HepG2 (cell line): Measurements from ENCODE around the gene KRT14. TPM values are rescaled to one million over a fixed set of nuclear protein-coding genes. Genes with fewer than 3 reads are reported as not detected.

Experiments
- ATAC-seq: fragments of 200-7000 bp; cut with Tn5 transposase; 3 replicates; pipeline ENCODE4 v1.9.1; 2020; ENCODE audit warnings: mild to moderate bottlenecking, moderate library complexity
- Bru-seq: library from RNA; stranded (reverse); fragments of 400-500 nt; gene quantifications from one replicate; lab custom pipeline; 2021; lab: Mats Ljungman, UMichigan
- BruChase-seq, 2 experiments: library from RNA; stranded (reverse); fragments of 400-500 nt; gene quantifications; one replicate each; lab custom pipeline; 2021; lab: Mats Ljungman, UMichigan
- BruUV-seq: library from RNA; stranded (reverse); fragments of 400-500 nt; replicated peaks from 2 replicates; lab custom pipeline; 2021; lab: Mats Ljungman, UMichigan
- CTCF ChIA-PET: fragments of 300-600 bp; formaldehyde crosslinking; extraction: SDS; loops from one replicate; lab custom pipeline; 2021; ENCODE audit warnings: low total read pairs, inconsistent platforms, low intra/inter-chr PET ratio; lab: Yijun Ruan, JAX
- POLR2A ChIA-PET: fragments of 350-600 bp; sonication (Branson Sonifier 250); formaldehyde crosslinking; loops from one replicate; lab custom pipeline; 2020; ENCODE audit warnings: antibody characterized with exemption, inconsistent platforms; lab: Yijun Ruan, JAX
- DNase-seq: peaks from one replicate; pipeline ENCODE4 v3.0.0-alpha.2; 2015; ENCODE audit warnings: low spot score
- FAIRE-seq: peaks from 3 replicates; lab custom pipeline; 2011; peaks lifted over from hg19 to GRCh38; lab: Jason Lieb, UNC
- H2AFZ ChIP-seq: one replicate; pipeline ENCODE4 v1.6.1; 2011; ENCODE audit warnings: low read length, inconsistent platforms
- H3K27ac ChIP-seq: fragments of 300-600 bp; 3 replicates; pipeline ENCODE4 v1.8.0; 2011; ENCODE audit warnings: mixed run types, mild to moderate bottlenecking, mixed read lengths, low read length, inconsistent platforms; ENCODE audit not compliant: insufficient read depth; ENCODE audit errors: extremely low read length
- H3K27me3 ChIP-seq, 2 experiments: fragments of 200-600 bp in 1 of 2; 2 replicates in 1 of 2; 3 replicates in 1 of 2; pipeline versions ENCODE4 v1.6.0 to v1.8.0; 2011; ENCODE audit warnings: low read length in 2 of 2, mild to moderate bottlenecking in 2 of 2, moderate library complexity in 2 of 2, inconsistent platforms in 1 of 2; ENCODE audit not compliant: insufficient read depth in 2 of 2, control insufficient read depth in 1 of 2
- H3K36me3 ChIP-seq, 2 experiments: fragments of 200-600 bp in 1 of 2; replicated peaks in 1 of 2; 2 replicates in 1 of 2; 3 replicates in 1 of 2; pipeline versions ENCODE4 v1.5.1 to v1.8.0; 2011; ENCODE audit warnings: low read length in 2 of 2, inconsistent platforms in 1 of 2; ENCODE audit not compliant: insufficient read depth in 2 of 2, control insufficient read depth in 1 of 2
- H3K4me1 ChIP-seq: 2 replicates; pipeline ENCODE4 v1.5.1; 2012; ENCODE audit warnings: low read length, inconsistent platforms; ENCODE audit not compliant: insufficient read depth
- H3K4me2 ChIP-seq: 2 replicates; pipeline ENCODE4 v1.6.0; 2011; ENCODE audit warnings: low read depth, low read length, inconsistent platforms
- H3K4me3 ChIP-seq, 3 experiments: fragments of 200-600 bp in 1 of 3; sonication (generic), shearing (Covaris generic) in 1 of 3; replicated peaks in 1 of 3; 2 replicates each; pipeline ENCODE4 v1.5.1; 2011 to 2016; ENCODE audit warnings: low read length in 3 of 3, inconsistent platforms in 2 of 3, low read depth in 2 of 3, mild to moderate bottlenecking in 2 of 3, control low read depth in 1 of 3, mixed read lengths in 1 of 3; ENCODE audit not compliant: insufficient read depth in 1 of 3
- H3K79me2 ChIP-seq: one replicate; pipeline ENCODE4 v1.6.1; 2011; ENCODE audit warnings: low read length, inconsistent platforms; ENCODE audit not compliant: insufficient read depth
- H3K9ac ChIP-seq: 2 replicates; pipeline ENCODE4 v1.6.0; 2011; ENCODE audit warnings: mild to moderate bottlenecking, low read depth, low read length, inconsistent platforms; ENCODE audit not compliant: insufficient read depth
- H3K9me3 ChIP-seq: 2 replicates; pipeline ENCODE4 v1.5.1; 2012; ENCODE audit warnings: mild to moderate bottlenecking, low read length
- H4K20me1 ChIP-seq: 2 replicates; pipeline ENCODE4 v1.6.0; 2011; ENCODE audit warnings: inconsistent platforms, mild to moderate bottlenecking, low read length, moderate library complexity; ENCODE audit not compliant: insufficient read depth
- ATF6 ChIP-seq: sonication (generic); formaldehyde crosslinking; conservative IDR thresholded peaks from 2 replicates; pipeline ENCODE4 v1.4.0; 2020; ENCODE audit warnings: missing genetic modification reagents
- BCL3 ChIP-seq: sonication (generic); formaldehyde crosslinking; IDR thresholded peaks from 2 replicates; pipeline ENCODE4 v1.5.1; 2020; ENCODE audit warnings: mild to moderate bottlenecking, missing genetic modification reagents, moderate library complexity
- CAMTA2 ChIP-seq: sonication (generic); formaldehyde crosslinking; IDR thresholded peaks from 2 replicates; pipeline ENCODE4 v1.4.0; 2020; ENCODE audit warnings: mild to moderate bottlenecking, missing genetic modification reagents, borderline replicate concordance
- CENPBD1 ChIP-seq: sonication (generic); formaldehyde crosslinking; IDR thresholded peaks from 2 replicates; pipeline ENCODE4 v1.8.0; 2022; ENCODE audit warnings: missing genetic modification reagents, low read depth, mild to moderate bottlenecking, borderline replicate concordance
- HNF4G ChIP-seq, 2 experiments: sonication (generic) in 1 of 2; formaldehyde crosslinking in 1 of 2; IDR thresholded peaks; 2 replicates each; pipeline versions ENCODE4 v1.4.0 to v1.6.1; 2011 to 2020; ENCODE audit warnings: borderline replicate concordance in 2 of 2, low read depth in 2 of 2, mild to moderate bottlenecking in 2 of 2, low read length in 1 of 2, missing genetic modification reagents in 1 of 2, moderate library complexity in 1 of 2
- HNRNPK ChIP-seq: fragments of 200-400 bp; formaldehyde crosslinking; IDR thresholded peaks from 2 replicates; pipeline ENCODE4 v1.6.1; 2018; ENCODE audit warnings: low read length, low read depth, moderate library complexity, mild to moderate bottlenecking; ENCODE audit not compliant: poor library complexity, severe bottlenecking
- HNRNPUL1 ChIP-seq: fragments of 200-400 bp; formaldehyde crosslinking; IDR thresholded peaks from 2 replicates; pipeline ENCODE4 v1.6.1; 2017; ENCODE audit warnings: low read depth, mild to moderate bottlenecking, low read length, moderate library complexity
- MEF2D ChIP-seq: sonication (generic); formaldehyde crosslinking; IDR thresholded peaks from 2 replicates; pipeline ENCODE4 v1.5.1; 2020; ENCODE audit warnings: mild to moderate bottlenecking, missing genetic modification reagents
- NKX3-1 ChIP-seq: sonication (generic); formaldehyde crosslinking; IDR thresholded peaks from 2 replicates; pipeline ENCODE4 v1.5.0; 2020; ENCODE audit warnings: missing genetic modification reagents
- RBAK ChIP-seq: sonication (generic); formaldehyde crosslinking; IDR thresholded peaks from 2 replicates; pipeline ENCODE4 v1.5.1; 2020; ENCODE audit warnings: mild to moderate bottlenecking, missing genetic modification reagents
- SP140L ChIP-seq: sonication (generic); formaldehyde crosslinking; IDR thresholded peaks from 2 replicates; pipeline ENCODE4 v1.4.0; 2020; ENCODE audit warnings: missing genetic modification reagents, borderline replicate concordance
- ZFAT ChIP-seq: sonication (generic); formaldehyde crosslinking; conservative IDR thresholded peaks from 2 replicates; pipeline ENCODE4 v1.8.1; 2023; ENCODE audit warnings: missing genetic modification reagents, inconsistent platforms
- ZNF577 ChIP-seq: sonication (generic); formaldehyde crosslinking; IDR thresholded peaks from 2 replicates; pipeline ENCODE4 v1.4.0; 2020; ENCODE audit warnings: mild to moderate bottlenecking, low read depth, missing genetic modification reagents, borderline replicate concordance
- ZSCAN25 ChIP-seq: sonication (generic); formaldehyde crosslinking; IDR thresholded peaks from 2 replicates; pipeline ENCODE4 v1.8.0; 2022; ENCODE audit warnings: mild to moderate bottlenecking, missing genetic modification reagents
- WGBS: methylation state at CpG from one replicate; pipeline ENCODE4 v1.1.6; 2017; ENCODE audit warnings: low lambda C conversion rate; 5-methylcytosine and 5-hydroxymethylcytosine counted together
- in situ Hi-C: cut with HindIII; loops from 2 replicates; pipeline ENCODE4 v1.10.0; 2017; ENCODE audit warnings: low pct_unique_long_range_greater_than_20kb; ENCODE audit not compliant: extremely low pct_ligation_motif_present
- intact Hi-C: fragments of 100-400 bp; cut with micrococcal nuclease; formaldehyde crosslinking; loops from one replicate; pipeline ENCODE4 v1.10.0; 2022; ENCODE audit not compliant: unreplicated experiment
- long read RNA-seq, 2 experiments: library from RNA in 1 of 2; library from polyadenylated mRNA in 1 of 2; stranded (forward) in 1 of 2; unstranded in 1 of 2; transcript quantifications; one replicate each; pipeline ENCODE4 v2.0.0, GENCODE V29; 2019 to 2022
- polyA minus RNA-seq, 3 experiments: library from RNA; depleted of rRNA, polyadenylated mRNA; stranded (reverse); fragments of >200 nt; gene quantifications; 2 replicates each; pipeline ENCODE4 v1.2.3, GENCODE V29; 2011; ENCODE audit warnings: low replicate concordance in 1 of 3
- polyA plus RNA-seq, 8 experiments: library from polyadenylated mRNA; depleted of rRNA in 3 of 8; stranded (reverse) in 7 of 8; unstranded in 1 of 8; fragments of >200 nt; fragmentation: Illumina TruSeq in 4 of 8; extraction: Trizol in 4 of 8; gene quantifications; 2 replicates each; pipeline versions ENCODE4 v1.2.1 to v1.2.3, GENCODE V29; 2011 to 2016; ENCODE audit warnings: low read depth in 4 of 8, missing spikeins in 1 of 8, mixed read lengths in 1 of 8; ENCODE audit not compliant: insufficient read depth in 1 of 8
- total RNA-seq, 5 experiments: library from RNA; depleted of rRNA; stranded (reverse); fragments of >200 nt; fragmentation: Illumina TruSeq; extraction: Trizol; gene quantifications; 2 replicates each; pipeline ENCODE4 v1.2.3, GENCODE V29; 2016; ENCODE audit warnings: low read depth in 1 of 5

Gene KRT14
- total RNA-seq (2016; rRNA removed; fragmentation: Illumina TruSeq; extraction: Trizol) (not detected in 2 replicates), polyA plus RNA-seq (2011; rRNA removed) (0.09 and 0.37 TPM in 2 replicates), polyA minus RNA-seq (2011; rRNA and poly(A)+ RNA removed; ENCODE audit: low replicate concordance) (9.6 TPM in 1 of 2 replicates, not detected in the other), Bru-seq, nascent RNA (percentile 12 among the genes with signal in this experiment), BruChase-seq, experiment 1, labeled RNA remaining after a 6-hour chase (percentile 22 among the genes with signal in this experiment), BruChase-seq, experiment 2, labeled RNA remaining after a 2-hour chase (percentile 26 among the genes with signal in this experiment)
- total RNA-seq (2016; cell fraction: cytosol; rRNA removed; fragmentation: Illumina TruSeq; extraction: Trizol; ENCODE audit: low read depth) = not detected in 2 replicates
- not detected in 2 replicates for total RNA-seq (2016; cell fraction: insoluble cytoplasmic fraction; rRNA removed; fragmentation: Illumina TruSeq; extraction: Trizol)
- not detected in 2 replicates for total RNA-seq (2016; cell fraction: membrane; rRNA removed; fragmentation: Illumina TruSeq; extraction: Trizol)
- not detected in 2 replicates for total RNA-seq (2016; cell fraction: nucleus; rRNA removed; fragmentation: Illumina TruSeq; extraction: Trizol)
- 0.03 and 0.04 TPM in 2 replicates for polyA plus RNA-seq (2011; cell fraction: cytosol; rRNA removed)
- polyA plus RNA-seq (2011; cell fraction: nucleus; rRNA removed) = not detected in 2 replicates
- not detected in 2 replicates for polyA plus RNA-seq (2012)
- polyA plus RNA-seq (2016; cell fraction: cytosol; fragmentation: Illumina TruSeq; extraction: Trizol; ENCODE audit: low read depth) = not detected in 2 replicates
- polyA plus RNA-seq (2016; cell fraction: insoluble cytoplasmic fraction; fragmentation: Illumina TruSeq; extraction: Trizol; ENCODE audit: low read depth) = not detected in 2 replicates
- polyA plus RNA-seq (2016; cell fraction: membrane; fragmentation: Illumina TruSeq; extraction: Trizol; ENCODE audit: low read depth) = not detected in 2 replicates
- not detected in 2 replicates for polyA plus RNA-seq (2016; cell fraction: nucleus; fragmentation: Illumina TruSeq; extraction: Trizol; ENCODE audit: insufficient read depth, low read depth)
- not detected in 2 replicates for polyA minus RNA-seq (2011; cell fraction: cytosol; rRNA and poly(A)+ RNA removed)
- polyA minus RNA-seq (2011; cell fraction: nucleus; rRNA and poly(A)+ RNA removed) = not detected in 2 replicates
- long read RNA-seq, experiment 1 = 0 reads
- long read RNA-seq, experiment 2 = 0 reads

GRCh38 chr17:41586863-41587495, at the start of gene KRT14:
Gene KRT14, minus strand, starts transcription at chr17:41586895. Its CDS starts 61 bp downstream, at chr17:41586834.
- H4K20me1 ChIP-seq = no peaks in the 10 kb centered on the region
- no peaks in the 10 kb centered on the region for H3K9me3 ChIP-seq
- H3K4me2 ChIP-seq = no peak within 1 kb of the TSS
- CTCF ChIA-PET = no interaction called here
- H2AFZ ChIP-seq = no peak within 1 kb of the TSS
- FAIRE-seq = no peak
- peaks cover 3 to 34% of the 10 kb centered on the region in 2 experiments; a peak in 3 of 5 replicates for H3K27me3 ChIP-seq
- H3K4me1 ChIP-seq = no peaks in the 10 kb centered on the region
- POLR2A ChIA-PET = no interaction called here
- in situ Hi-C loops (no loop called here), intact Hi-C loops (no loop called here)
- BruUV-seq = no TSS peak
- ATAC-seq = no peak
- H3K79me2 ChIP-seq = no peaks in the 10 kb centered on the region
- no peak within 1 kb of the TSS for H3K9ac ChIP-seq
- no peak within 1 kb of the TSS for H3K4me3 ChIP-seq
- no peak within 1 kb of the TSS for H3K27ac ChIP-seq
- no peaks in the 10 kb centered on the region for H3K36me3 ChIP-seq
- 30% methylated on average over 14 of the region's 15 CpGs for WGBS
- no peak for DNase-seq
- TF ChIP-seq ATF6 (CRISPR knock-in tag) (no peak), CAMTA2 (CRISPR knock-in tag) (no peak), HNF4G (IDR thresholded peaks at IDR 0.05; ENCODE audit: borderline replicate concordance, low read depth, low read length) (no peak), HNF4G (CRISPR knock-in tag; IDR thresholded peaks at IDR 0.05; ENCODE audit: borderline replicate concordance, low read depth) (no peak), ZFAT (CRISPR knock-in tag) (no peak), BCL3 (CRISPR knock-in tag) (no peak), MEF2D (no peak), HNRNPK (no peak), ZSCAN25 (no peak), HNRNPUL1 (no peak), RBAK (no peak), CENPBD1 (CRISPR knock-in tag) (no peak), ZNF577 (CRISPR knock-in tag) (no peak), SP140L (no peak), NKX3-1 (CRISPR knock-in tag) (no peak)
